SJSA1 (cell line): ENCODE results near the gene SLC11A1. TPM values are rescaled to one million over a fixed set of nuclear protein-coding genes. Genes with fewer than 3 reads are reported as not detected.

Experiments used
- DNase-seq, 2 experiments: peaks; one replicate each; pipeline ENCODE4 v3.0.0-alpha.2; 2015 to 2020; ENCODE audit warnings: low spot score in 2 of 2, low read depth in 1 of 2
- H3K27ac ChIP-seq: fragments of 250-450 bp; sonication (Bioruptor Pico); 2 replicates; pipeline ENCODE4 v1.5.1; 2020; ENCODE audit warnings: mild to moderate bottlenecking, moderate library complexity
- H3K27me3 ChIP-seq: fragments of 250-450 bp; sonication (Bioruptor Pico); replicated peaks from 2 replicates; pipeline ENCODE4 v1.5.1; 2020; ENCODE audit warnings: mild to moderate bottlenecking, moderate library complexity
- H3K36me3 ChIP-seq: fragments of 250-450 bp; sonication (Bioruptor Pico); 2 replicates; pipeline ENCODE4 v1.5.1; 2020; ENCODE audit warnings: mild to moderate bottlenecking
- H3K4me1 ChIP-seq: fragments of 250-450 bp; sonication (Bioruptor Pico); replicated peaks from 2 replicates; pipeline ENCODE4 v1.6.1; 2021; ENCODE audit warnings: mild to moderate bottlenecking
- H3K4me3 ChIP-seq: fragments of 250-450 bp; sonication (Bioruptor Pico); 2 replicates; pipeline ENCODE4 v1.5.1; 2020; ENCODE audit warnings: mild to moderate bottlenecking
- H3K9me3 ChIP-seq: fragments of 250-450 bp; sonication (Bioruptor Pico); replicated peaks from 2 replicates; pipeline ENCODE4 v1.5.1; 2020; ENCODE audit warnings: mild to moderate bottlenecking
- total RNA-seq: library from RNA; depleted of rRNA; stranded (reverse); fragments of >200 nt; shearing (Covaris generic); gene quantifications from 2 replicates; pipeline ENCODE4 v1.2.3, GENCODE V29; 2014

SLC11A1 gene
- total RNA-seq, 1 experiment from 2014 or later, result 0.05 TPM

DNA sequence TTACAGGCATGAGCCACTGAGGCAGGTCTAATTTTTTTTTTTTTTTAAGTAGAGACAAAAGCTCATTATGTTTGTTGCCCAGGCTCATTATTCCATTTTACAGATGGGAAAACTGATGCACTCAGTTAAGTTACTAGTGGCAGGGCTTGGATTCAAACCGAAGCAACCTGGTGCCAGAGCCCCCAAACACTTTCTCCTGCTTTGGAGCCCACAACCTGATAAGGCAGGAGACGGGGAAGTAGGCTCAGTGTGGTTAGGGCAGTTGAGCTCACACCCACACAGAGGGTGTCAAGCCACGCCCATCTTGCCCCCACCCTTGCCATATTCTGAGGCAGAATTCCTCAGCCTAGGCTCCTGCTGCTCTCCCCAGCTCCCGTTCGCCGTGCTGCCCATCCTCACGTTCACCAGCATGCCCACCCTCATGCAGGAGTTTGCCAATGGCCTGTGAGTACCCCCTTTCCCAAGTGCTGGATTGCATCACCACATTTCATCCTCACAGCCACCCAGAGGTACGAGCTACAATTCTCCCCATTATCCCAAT is 11.7 kb downstream of the SLC11A1 start:
- H3K27me3 ChIP-seq, result no peaks in the 10 kb centered on the region
- H3K4me1 ChIP-seq, result peaks cover 18% of the 10 kb centered on the region
- H3K36me3 ChIP-seq, result no peaks in the 10 kb centered on the region

DNA sequence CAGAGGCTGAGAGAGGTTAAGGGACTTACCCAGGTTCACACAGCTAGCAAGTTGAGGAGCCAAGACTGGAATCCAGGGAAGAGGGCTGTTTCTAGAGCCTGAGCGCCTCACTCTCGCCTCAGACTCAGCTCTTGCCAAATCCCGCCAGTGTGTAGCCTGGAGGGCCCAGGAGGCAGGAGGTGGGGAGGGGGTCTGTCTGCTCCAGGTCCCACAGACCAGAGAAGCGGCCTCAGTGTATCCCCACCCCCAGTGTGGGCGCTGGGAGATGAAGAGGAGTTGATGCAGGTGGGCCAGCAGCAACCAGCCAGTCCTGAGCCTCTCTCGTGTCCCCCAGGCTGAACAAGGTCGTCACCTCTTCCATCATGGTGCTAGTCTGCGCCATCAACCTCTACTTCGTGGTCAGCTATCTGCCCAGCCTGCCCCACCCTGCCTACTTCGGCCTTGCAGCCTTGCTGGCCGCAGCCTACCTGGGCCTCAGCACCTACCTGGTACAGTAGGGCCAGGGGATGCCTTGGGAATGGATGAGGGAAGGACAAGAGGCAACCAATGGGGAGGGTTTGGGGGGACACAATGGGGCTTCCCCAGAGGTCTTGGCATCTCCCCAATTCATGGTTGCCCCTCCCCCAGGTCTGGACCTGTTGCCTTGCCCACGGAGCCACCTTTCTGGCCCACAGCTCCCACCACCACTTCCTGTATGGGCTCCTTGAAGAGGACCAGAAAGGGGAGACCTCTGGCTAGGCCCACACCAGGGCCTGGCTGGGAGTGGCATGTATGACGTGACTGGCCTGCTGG is 12.4 kb downstream of the SLC11A1 start:
- Histone ChIP-seq H3K9me3 (no peaks in the 10 kb centered on the region), H3K27me3 (no peaks in the 10 kb centered on the region), H3K27ac (no peak overlapping the region), H3K4me3 (no peak overlapping the region), H3K4me1 (peaks cover 24% of the 10 kb centered on the region), H3K36me3 (no peaks in the 10 kb centered on the region)
- no peak for DNase-seq

More for the DNA sequence above, 11.7 kb downstream of the SLC11A1 start:
- Histone ChIP-seq H3K27ac (no peak overlapping the region), H3K4me3 (no peak overlapping the region), H3K9me3 (no peaks in the 10 kb centered on the region)
- no peak for DNase-seq

DNA sequence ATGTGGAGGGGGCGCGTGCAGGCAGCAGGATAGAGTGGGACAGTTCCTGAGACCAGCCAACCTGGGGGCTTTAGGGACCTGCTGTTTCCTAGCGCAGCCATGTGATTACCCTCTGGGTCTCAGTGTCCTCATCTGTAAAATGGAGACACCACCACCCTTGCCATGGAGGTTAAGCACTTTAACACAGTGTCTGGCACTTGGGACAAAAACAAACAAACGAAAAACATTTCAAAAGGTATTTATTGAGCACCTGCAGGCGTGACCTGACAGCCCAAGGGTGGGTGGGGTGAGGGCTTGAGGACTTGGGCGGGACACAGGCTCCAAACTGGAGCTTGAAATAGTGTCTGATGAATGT is 13.0 kb downstream of the SLC11A1 start:
- Histone ChIP-seq H3K27ac (no peak overlapping the region), H3K27me3 (no peaks in the 10 kb centered on the region), H3K36me3 (peaks cover under 1% of the 10 kb centered on the region; the same call in 1 of the 2 replicates), H3K4me3 (no peak overlapping the region), H3K9me3 (no peaks in the 10 kb centered on the region), H3K4me1 (peaks cover 25% of the 10 kb centered on the region)
- DNase-seq, result no peak

DNA sequence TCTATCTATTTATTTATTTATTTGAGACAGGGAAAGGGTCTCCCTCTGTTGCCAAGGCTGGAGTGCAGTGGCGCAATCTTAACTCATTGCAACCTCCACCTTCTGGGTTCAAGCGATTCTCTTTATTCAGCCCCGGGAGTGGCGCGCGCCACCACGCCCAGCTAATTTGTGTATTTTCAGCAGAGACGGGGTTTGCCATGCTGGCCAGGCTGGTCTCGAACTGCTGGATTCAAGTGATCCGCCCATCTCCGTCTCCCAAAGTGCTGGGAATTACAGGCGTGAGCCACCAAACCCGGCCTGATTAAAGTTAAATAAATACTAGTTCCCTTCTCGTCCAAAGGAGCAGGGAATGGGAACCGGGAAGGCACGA is 13.4 kb downstream of the SLC11A1 start:
- Histone ChIP-seq H3K9me3 (no peaks in the 10 kb centered on the region), H3K27me3 (no peaks in the 10 kb centered on the region), H3K4me3 (peak overlapping the region; percentile 46), H3K36me3 (peaks cover 3% of the 10 kb centered on the region; the same call in 1 of the 2 replicates), H3K27ac (no peak overlapping the region; the same call in 1 of the 2 replicates), H3K4me1 (peaks cover 25% of the 10 kb centered on the region)
- no peak for DNase-seq

DNA sequence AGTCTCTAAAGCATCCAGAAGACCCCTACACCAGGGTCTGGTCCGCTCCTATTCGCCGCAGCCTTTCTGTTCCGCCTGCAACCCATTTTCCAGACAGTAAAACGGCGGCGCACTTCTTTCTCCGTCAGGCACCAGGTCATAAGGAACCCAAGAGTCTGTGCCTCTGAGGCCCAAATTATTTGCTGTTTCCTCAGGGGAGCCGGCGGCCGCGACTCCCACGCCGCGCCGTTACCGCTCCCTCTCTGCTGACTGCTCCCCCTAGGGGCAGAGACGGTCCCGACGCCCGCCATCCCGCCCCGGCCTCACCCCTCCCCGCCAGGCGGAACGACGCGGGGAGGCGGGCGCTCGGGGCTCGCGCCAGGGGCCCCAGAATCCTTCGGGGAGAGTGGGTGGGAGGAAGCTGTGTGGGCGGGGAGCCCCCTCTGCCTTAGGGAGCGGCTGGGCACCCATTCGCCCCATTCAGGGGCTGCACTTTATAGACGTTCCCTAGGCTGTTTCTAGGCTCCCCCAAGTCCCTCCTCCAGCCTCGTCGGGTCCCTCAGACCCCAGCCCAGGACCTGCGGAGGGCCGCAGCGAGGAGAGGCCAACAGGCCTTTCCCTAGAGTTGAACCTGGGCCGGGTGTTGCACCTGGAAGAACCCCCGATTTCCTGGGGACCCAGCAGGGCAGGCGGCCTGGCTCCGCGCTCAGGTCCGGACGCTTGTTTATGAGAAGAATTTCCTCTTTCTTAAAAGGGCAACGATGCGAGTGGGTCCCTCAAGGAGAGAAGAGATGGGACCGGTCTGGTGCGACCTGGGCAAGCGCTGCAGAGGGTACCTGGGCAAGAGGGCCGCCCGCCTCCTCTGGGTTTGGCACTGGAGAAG is 14.0 kb downstream of the SLC11A1 start:
- Histone ChIP-seq H3K9me3 (no peaks in the 10 kb centered on the region), H3K4me1 (peaks cover 26% of the 10 kb centered on the region), H3K27ac (peak overlapping the region; percentile 61), H3K27me3 (no peaks in the 10 kb centered on the region), H3K36me3 (peaks cover 3% of the 10 kb centered on the region), H3K4me3 (peak overlapping the region; percentile 46)
- DNase-seq, result peak; percentile 95 to 99

DNA sequence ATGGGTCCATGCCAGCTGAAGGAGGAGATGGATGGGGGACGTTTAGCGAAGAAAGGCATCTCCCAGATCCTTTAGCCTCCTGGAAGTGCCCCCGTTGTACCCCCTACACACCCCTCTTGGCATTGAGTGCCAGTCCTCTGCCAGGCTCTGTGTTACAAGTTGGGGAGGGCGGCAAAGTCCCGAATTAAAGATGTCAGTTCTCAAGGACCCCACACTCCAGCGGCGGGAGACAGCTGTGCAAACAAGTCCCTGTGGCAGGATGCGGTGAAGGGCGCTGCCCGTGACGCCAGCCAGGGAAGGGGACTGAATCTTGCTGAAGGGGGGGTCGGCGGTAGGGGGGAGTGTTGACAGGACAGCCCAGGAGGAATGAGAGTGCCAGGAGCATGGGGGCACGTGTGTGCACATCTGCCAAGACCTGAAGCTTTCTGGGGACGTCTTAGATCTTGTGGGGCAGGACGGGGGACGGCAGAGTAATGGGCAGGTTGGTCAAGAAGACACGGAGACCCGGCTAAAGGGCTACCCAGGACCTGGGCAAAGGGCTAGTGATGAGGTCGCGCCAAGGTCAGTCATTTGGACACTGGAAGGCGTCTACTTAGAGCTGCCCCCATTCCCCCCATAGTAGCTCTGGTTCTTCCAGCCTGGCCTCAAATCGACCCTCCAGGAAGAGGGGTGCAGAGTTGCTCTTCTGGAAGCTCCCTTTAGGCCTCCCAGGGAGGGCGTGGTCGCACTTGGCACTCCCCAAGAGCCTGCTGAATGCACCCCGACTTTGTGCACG is 14.8 kb downstream of the SLC11A1 start:
- H3K4me1 ChIP-seq, result peaks cover 31% of the 10 kb centered on the region
- DNase-seq, result peak in 1 of 2 experiments; percentile 83

DNA sequence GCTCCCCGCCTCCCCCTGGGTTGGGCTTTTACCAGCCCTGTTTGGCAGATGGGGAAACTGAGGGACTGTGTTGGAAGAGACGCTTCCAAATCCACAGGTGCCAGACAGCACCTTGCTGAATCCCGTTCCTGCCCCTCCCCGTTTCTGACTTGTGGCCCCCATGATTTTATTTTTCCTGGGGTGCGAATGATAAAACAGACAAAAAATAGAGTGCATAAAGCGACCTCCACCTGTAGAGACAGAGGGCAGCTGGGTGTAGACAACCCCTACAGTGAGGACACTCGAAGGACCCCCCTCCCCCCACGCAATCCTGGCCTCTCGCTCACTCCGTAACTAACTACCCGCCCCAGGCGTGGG is 15.4 kb downstream of the SLC11A1 start:
- no peaks in the 10 kb centered on the region for H3K27me3 ChIP-seq
- H3K36me3 ChIP-seq, result peaks cover 17% of the 10 kb centered on the region
- no peaks in the 10 kb centered on the region for H3K9me3 ChIP-seq
- H3K4me3 ChIP-seq, result no peak overlapping the region
- H3K27ac ChIP-seq, result no peak overlapping the region
- no peak for DNase-seq
- peaks cover 31% of the 10 kb centered on the region for H3K4me1 ChIP-seq

More for the DNA sequence above, 14.8 kb downstream of the SLC11A1 start:
- H3K36me3 ChIP-seq, result peaks cover 11% of the 10 kb centered on the region
- H3K27ac ChIP-seq, result peak overlapping the region; percentile 61
- H3K27me3 ChIP-seq, result no peaks in the 10 kb centered on the region
- H3K4me3 ChIP-seq, result peak overlapping the region; percentile 46
- no peaks in the 10 kb centered on the region for H3K9me3 ChIP-seq

DNA sequence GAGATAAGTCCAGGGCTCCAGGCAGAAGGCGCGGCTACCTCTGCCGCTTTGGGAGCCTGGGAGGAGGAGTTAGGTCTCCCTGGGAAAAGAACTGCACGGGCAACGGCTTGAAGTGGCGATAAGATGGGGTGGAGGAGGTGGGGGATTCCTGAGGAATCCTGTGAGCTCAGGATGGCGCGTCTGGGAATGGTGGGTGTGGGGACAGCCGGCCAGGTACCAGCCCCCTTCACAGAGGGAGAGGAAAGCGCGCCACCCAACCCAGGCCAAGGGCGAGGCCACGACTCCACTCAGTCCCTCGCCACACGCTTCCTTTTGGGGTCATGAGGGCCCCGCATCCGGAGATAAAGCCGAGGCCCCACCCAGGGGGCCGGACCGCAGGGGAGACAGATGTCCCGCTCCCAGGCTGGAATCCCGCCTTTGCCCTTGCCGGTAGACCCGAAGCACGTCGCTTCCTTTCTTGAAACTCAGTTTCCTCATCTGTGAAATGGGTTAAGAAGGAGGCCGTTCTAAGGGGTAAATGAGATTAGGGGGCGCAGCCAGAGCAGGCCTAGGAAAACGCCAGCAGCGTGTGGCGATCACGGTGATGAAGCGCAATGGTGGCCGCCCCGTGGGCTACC is 15.9 kb downstream of the SLC11A1 start:
- H3K9me3 ChIP-seq, result no peaks in the 10 kb centered on the region
- no peak overlapping the region for H3K27ac ChIP-seq

DNA sequence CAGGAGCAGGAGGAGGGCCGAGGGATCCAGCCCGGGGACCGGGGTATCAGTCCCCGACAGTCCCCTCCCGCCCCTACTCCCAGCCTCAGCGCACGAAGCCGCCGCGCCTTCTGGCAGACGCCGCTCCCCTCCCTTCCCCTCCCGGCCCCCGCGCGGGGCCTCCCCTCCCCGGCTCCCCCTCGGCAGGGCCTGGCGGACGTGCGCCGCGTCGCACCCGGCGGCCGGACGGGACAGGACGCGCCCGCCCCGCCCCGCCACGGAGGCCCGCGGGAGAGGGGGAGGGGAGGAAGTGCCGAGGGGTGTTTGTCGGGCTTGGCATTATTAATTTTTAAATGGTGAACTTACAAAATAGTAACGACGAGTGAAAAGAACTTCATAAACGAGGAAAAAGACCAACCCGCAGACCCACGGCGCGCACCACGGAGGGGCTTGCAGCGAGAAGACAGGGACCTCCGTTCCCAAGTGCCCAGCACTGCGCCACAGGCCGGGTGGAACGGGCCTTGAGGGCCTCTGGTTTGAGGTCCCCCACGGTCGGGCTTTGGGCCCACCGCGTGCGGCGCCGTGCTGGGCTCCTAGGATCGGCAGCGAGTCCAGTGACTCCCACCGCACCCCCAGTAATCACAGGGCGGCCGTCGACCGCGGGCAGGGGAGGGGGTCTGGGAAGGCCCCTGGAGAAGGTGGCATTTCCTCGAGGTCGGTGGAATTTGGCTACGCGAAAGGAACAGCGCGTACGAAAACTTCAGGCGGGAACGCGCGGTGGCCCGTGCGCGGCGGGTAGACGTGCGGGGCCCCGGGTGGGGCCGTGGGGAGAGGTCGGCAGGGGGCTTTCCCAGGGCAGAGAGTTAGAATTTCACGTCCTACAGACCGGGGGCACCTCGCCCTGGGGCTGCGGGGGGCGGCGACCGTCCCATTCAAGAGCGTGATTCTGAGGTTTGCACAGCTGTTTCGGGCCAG is 16.6 kb downstream of the SLC11A1 start:
- DNase-seq, result no peak
- Histone ChIP-seq H3K9me3 (no peaks in the 10 kb centered on the region), H3K4me1 (peaks cover 31% of the 10 kb centered on the region)

More for the DNA sequence above, 15.9 kb downstream of the SLC11A1 start:
- DNase-seq, result no peak
- no peaks in the 10 kb centered on the region for H3K27me3 ChIP-seq
- H3K4me1 ChIP-seq, result peaks cover 31% of the 10 kb centered on the region
- no peak overlapping the region for H3K4me3 ChIP-seq
- H3K36me3 ChIP-seq, result peaks cover 21% of the 10 kb centered on the region

DNA sequence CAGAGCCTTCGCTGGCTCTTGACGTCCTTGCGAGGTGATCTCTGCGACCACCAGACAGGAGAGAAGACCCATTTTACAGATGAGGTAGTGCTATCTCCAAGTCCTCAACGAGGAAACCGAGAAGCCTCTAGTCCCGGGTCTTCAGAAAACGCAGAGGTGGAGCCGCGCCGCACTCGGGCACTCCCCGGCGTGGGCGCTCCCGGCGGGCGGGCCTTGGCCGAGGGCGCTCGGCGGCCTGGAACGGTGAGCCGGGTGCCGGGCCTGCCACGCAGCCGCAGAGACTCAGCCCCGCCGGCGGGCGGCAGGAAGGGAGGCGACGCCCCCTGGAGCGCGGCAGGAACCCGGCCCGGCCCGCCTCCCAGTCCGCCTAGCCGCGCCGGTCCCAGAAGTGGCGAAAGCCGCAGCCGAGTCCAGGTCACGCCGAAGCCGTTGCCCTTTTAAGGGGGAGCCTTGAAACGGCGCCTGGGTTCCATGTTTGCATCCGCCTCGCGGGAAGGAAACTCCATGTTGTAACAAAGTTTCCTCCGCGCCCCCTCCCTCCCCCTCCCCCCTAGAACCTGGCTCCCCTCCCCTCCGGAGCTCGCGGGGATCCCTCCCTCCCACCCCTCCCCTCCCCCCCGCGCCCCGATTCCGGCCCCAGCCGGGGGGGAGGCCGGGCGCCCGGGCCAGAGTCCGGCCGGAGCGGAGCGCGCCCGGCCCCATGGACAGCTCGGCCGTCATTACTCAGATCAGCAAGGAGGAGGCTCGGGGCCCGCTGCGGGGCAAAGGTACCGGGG is 17.5 kb downstream of the SLC11A1 start, which contains the start of gene CTDSP1:
Gene CTDSP1, plus strand, starts transcription at position 478 of the 776 bp plus-strand sequence. Its CDS starts 223 bp downstream, at position 701.
- peak within 1 kb of the TSS; percentile 86 for H3K4me3 ChIP-seq
- H3K36me3 ChIP-seq, result peaks cover 37% of the 10 kb centered on the region
- H3K27me3 ChIP-seq, result no peaks in the 10 kb centered on the region
- H3K9me3 ChIP-seq, result no peaks in the 10 kb centered on the region
- peaks cover 31% of the 10 kb centered on the region for H3K4me1 ChIP-seq
- peak within 1 kb of the TSS; percentile 92 for H3K27ac ChIP-seq
- peak; percentile 93 to 96 for DNase-seq

More for the DNA sequence above, 16.6 kb downstream of the SLC11A1 start:
- Histone ChIP-seq H3K36me3 (peaks cover 29% of the 10 kb centered on the region), H3K4me3 (peak overlapping the region; percentile 86), H3K27ac (peak overlapping the region; percentile 54), H3K27me3 (no peaks in the 10 kb centered on the region)

DNA sequence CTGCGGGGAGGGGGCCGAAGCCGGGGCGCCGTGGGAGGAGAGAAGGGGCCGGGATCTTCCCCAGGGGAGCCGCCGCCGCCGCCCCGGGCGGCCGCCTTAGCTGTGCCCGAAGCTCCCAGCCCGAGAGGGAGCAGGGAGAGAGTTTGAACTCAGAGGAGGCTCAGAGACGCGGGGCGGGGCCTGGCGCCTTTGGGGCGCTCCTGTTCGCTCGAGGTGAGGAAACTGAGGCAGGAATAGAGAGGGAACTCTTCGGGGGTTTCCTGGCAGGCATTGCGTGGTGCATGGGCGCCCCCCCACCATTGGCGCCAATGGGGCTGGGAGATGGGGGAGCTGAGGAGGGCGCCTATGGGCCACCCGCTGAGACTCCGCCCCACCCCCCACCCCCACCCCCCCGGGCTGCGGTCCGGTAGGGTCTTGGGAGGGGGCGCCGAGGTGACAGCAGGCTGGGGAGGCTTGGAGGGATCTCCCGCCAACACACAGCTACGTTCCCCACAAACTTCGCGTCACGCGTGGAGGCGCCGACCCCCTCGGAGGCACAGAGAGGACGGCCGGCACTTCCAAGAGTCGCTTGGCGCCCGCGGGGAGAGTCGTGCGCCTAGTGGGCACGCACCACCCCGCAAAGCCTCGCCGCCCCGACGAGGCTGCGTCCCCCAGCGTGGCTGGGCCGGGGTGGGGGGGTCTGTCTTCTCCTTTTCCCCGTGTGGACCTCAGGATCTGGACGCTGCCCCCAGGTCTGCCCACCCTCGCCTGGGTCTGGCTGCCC is 18.3 kb downstream of the SLC11A1 start:
- Histone ChIP-seq H3K36me3 (peaks cover 43% of the 10 kb centered on the region), H3K4me1 (peaks cover 34% of the 10 kb centered on the region), H3K27me3 (no peaks in the 10 kb centered on the region), H3K9me3 (no peaks in the 10 kb centered on the region), H3K27ac (peak overlapping the region; percentile 92), H3K4me3 (peak overlapping the region; percentile 86)
- DNase-seq, result peak in 1 of 2 experiments; percentile 57
